Measurements from ENCODE around the gene DENND4C.

DNA sequence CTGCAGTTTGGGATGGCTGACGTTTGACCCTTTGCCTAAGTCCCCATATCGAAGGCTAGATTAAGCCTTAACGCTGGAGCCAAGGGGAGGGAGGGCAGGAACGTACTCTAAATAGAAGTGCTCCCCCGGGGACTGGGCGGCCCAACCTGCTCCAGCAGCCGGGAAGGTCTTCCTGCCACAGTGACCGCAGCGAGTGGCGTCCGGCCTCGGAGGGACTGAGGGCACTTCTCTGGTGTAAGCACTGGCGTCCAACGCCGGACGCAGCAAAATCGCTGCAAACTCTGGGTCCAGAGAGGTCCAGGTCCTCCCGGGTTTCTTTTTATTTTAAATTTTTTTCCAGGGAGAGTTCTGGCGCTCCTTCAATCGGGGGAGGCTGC lies 177.8 kb downstream of the DENND4C start:
- TF ChIP-seq, protein P1, sequence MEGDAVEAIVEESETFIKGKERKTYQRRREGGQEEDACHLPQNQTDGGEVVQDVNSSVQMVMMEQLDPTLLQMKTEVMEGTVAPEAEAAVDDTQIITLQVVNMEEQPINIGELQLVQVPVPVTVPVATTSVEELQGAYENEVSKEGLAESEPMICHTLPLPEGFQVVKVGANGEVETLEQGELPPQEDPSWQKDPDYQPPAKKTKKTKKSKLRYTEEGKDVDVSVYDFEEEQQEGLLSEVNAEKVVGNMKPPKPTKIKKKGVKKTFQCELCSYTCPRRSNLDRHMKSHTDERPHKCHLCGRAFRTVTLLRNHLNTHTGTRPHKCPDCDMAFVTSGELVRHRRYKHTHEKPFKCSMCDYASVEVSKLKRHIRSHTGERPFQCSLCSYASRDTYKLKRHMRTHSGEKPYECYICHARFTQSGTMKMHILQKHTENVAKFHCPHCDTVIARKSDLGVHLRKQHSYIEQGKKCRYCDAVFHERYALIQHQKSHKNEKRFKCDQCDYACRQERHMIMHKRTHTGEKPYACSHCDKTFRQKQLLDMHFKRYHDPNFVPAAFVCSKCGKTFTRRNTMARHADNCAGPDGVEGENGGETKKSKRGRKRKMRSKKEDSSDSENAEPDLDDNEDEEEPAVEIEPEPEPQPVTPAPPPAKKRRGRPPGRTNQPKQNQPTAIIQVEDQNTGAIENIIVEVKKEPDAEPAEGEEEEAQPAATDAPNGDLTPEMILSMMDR (IDR thresholded peaks at IDR 0.05): no peak
- TF ChIP-seq POLR2A (IDR thresholded peaks at IDR 0.05): no peak
